T47D (cell line): ENCODE data around the gene TMEM45A.
"Not testable (repeated sequence)": the region's sequence is repeated elsewhere in the genome, so short reads cannot be mapped to it uniquely, and the experiment has no call there.

Experiments
- DNase-seq, 2 experiments: peaks; one replicate each; pipeline versions ENCODE4 v3.0.0 to v3.0.0-alpha.2; 2011 to 2012; ENCODE audit warnings: low read depth in 1 of 2, low spot score in 1 of 2
- JUND ChIP-seq: IDR thresholded peaks from 2 replicates; pipeline ENCODE4 v1.6.1; 2012; ENCODE audit warnings: low read depth
- in situ Hi-C: cut with HindIII; loops from 2 replicates; pipeline ENCODE4 v1.10.0; 2016; ENCODE audit warnings: low sequenced_read_pairs, low pct_unique_long_range_greater_than_20kb

The TMEM45A gene

GRCh38 chr3:100465892-100466777 is 26.3 kb upstream of the TMEM45A start:
- in situ Hi-C loops, result no loop called here
- no peak for TF ChIP-seq JUND
- no peak for DNase-seq

- no peak for TF ChIP-seq JUND
- in situ Hi-C loops, result no loop called here
- no peak for DNase-seq
Observed at GRCh38 chr3:100467133-100467532, 25.3 kb upstream of the TMEM45A start.

DNA sequence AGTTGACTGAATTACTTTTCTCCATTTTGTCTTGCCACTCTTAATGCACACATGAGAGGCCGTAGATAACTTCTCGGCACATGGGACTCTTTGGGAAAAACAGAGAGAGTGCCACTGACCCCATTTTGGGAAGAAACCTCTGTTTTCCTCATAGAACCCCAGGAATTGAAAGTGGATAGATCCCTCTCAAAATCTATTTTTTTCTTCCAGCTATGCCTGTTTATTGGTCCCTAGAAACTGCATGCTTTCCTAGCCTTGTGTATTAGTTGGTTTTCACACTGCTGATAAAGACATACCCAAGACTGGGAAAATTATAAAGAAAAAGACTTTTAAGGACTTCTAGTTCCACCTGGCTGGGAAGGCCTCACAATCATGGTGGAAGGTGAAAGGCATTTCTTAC is 23.7 kb upstream of the TMEM45A start:
- no peak for DNase-seq
- in situ Hi-C loops, result no loop called here
- no peak for TF ChIP-seq JUND

DNA sequence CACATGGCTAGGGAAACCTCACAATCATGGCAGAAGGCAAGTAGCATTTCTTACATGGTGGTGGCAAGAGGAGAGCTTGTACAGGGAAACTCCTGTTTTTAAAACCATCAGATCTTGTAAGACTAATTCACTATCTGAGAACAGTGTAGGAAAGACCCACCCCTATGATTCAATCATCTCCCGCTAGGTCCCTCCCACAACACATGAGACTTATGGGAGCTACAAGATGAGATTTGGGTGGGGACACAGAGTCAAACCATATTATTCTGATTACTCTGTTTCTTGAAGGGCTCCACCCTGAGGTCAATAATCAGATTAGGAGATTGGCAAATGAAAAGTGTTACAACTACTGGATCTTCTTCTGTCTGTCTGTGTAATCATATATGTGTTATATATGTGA is 21.5 kb upstream of the TMEM45A start:
- DNase-seq, result no peak
- TF ChIP-seq JUND, result no peak
- in situ Hi-C loops, result no loop called here

GRCh38 chr3:100471444-100471843 is 21.0 kb upstream of the TMEM45A start:
- no peak for DNase-seq
- in situ Hi-C loops, result no loop called here
- TF ChIP-seq JUND, result no peak

DNA sequence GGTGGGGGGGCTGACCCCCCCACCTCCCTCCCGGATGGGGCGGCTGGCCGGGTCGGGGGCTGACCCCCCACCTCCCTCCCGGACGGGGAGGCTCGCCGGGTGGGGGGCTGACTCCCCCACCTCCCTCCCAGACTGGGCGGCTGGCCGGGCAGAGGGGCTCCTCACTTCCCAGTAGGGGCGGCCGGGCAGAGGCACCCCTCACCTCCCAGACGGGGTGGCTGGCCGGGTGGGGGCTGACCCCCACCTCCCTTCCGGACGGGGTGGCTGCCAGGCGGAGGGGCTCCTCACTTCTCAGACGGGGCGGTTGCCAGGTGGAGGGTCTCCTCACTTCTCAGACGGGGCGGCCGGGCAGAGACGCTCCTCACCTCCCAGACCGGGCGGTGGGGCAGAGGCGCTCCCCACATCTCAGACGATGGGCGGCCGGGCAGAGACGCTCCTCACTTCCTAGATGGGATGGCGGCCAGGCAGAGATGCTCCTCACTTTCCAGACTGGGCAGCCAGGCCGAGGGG is 14.5 kb upstream of the TMEM45A start:
- in situ Hi-C loops, DNase-seq: not testable (repeated sequence)

DNA sequence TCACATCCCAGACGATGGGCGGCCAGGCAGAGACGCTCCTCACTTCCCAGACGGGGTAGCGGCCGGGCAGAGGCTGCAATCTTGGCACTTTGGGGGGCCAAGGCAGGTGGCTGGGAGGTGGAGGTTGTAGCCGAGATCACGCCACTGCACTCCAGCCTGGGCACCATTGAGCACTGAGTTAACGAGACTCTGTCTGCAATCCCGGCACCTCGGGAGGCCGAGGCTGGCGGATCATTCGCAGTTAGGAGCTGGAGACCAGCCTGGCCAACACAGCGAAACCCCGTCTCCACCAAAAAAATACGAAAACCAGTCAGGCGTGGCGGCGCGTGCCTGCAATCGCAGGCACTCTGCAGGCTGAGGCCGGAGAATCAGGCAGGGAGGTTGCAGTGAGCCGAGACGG is 13.9 kb upstream of the TMEM45A start:
- in situ Hi-C loops, DNase-seq: not testable (repeated sequence)

DNA sequence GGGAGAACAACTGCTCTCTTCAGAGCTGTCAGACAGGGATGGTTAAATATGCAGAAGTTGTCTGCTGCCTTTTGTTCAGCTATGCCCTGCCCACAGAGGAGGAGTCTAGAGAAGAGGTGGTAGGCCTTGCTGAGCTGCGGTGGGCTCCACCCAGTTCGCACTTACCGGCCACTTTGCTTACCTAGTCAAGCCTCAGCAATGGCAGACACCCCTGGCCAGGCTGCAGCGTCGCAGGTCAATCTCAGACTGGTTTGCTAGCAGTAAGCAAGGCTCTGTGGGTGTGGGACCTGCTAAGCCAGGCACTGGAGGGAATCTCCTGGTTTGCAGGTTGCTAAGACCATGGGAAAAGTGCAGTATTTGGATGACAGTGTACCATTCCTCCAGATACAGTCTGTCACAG is 12.3 kb upstream of the TMEM45A start:
- DNase-seq, result no peak
- no peak for TF ChIP-seq JUND
- in situ Hi-C loops, result no loop called here

- no peak for DNase-seq
- TF ChIP-seq JUND, result no peak
- in situ Hi-C loops, result no loop called here
Observed at GRCh38 chr3:100482176-100482575, 10.2 kb upstream of the TMEM45A start.

DNA sequence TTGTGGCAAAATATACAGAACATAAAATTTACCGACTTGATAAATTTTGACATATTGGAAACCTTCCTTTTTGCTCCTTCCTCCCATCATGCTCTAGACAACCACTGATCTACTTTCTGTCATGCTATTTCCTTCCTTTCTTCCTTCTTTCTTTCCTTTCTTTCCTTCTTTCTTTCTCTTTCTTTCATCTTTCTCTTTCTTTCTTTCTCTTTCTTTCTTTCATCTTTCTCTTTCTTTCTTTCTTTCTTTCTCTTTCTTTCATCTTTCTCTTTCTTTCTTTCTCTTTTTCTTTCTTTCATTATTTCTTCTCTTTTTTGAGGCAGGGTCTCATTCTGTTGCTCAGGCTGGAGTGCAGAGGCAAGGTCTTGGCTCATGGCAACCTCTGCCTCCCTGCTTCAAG is 8.9 kb upstream of the TMEM45A start:
- in situ Hi-C loops, result no loop called here
- no peak for TF ChIP-seq JUND
- DNase-seq, result no peak

DNA sequence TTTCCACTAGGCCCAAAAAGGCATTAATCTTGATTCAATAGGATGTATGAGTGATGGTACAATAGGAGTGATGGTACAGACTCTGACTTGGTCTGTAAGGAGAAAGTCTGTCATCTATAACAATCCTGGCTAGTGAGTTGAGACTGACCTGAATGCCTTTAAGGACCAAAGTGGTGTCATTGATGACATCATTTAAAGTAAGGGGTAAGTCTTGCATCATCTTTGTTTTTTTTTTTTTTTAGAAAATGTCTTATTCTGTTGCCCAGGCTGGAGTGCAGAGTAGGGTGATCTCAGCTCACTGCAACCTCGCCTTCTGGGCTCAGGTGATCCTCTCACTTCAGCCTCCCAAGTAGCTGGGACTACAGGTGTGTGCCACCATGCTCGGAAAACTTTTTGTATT is 5.6 kb upstream of the TMEM45A start:
- DNase-seq, result no peak
- TF ChIP-seq JUND, result no peak
- in situ Hi-C loops, result no loop called here

DNA sequence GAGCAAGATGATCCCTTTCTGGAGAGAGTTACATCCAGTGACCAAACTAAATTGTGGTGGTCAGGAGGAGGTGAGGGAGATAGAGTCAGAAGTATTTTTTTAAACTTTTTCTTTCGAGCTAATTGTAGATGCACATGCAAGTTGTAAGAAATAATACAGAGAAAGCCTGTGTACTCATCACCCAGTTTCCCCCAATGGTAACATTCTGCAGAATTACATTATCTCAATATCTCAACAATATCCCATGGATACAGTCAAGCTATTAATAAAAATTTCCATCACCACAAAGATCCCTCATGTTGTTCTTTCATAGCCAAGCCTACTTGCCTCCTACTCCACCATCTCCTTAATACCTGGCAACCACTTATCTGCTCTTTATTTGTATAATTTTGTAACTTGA is 3.3 kb upstream of the TMEM45A start:
- in situ Hi-C loops, result no loop called here
- no peak for DNase-seq
- no peak for TF ChIP-seq JUND

DNA sequence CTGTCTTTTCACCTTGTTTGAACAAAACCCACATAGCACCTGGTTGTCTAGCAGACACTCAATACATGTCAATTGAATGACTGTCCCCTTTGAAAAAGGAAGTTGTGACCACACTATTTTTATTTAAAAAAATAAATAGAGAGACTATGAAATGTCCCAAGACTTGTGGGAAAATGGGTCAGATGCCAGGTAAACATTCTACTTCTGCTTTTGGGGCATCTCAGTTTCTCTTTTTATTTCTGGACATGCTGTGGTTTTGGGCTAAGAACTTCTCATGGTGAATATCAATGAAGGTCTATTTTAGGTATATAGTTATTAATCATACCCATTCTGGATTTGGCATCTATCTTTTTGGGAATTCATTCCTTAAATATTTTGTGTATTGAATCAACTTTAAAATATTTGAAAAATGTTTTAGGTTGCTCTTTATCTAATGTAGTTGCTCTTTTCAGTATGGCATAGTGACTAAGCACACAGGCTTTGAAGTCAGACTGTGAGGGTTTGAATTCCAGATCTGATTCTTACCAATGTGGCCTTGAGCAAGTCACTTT is 4.4 kb downstream of the TMEM45A start:
- TF ChIP-seq JUND, result no peak
- no peak for DNase-seq
- in situ Hi-C loops, result no loop called here
